M059J (cell line): ENCODE results near the gene TTC19. TPM values are rescaled to one million over a fixed set of nuclear protein-coding genes. Genes with fewer than 3 reads are reported as not detected.
A peak's percentile ranks its signal among the peaks of the same experiment; 100 is the strongest.

Experiments
- DNase-seq: peaks from one replicate; pipeline ENCODE4 v3.0.0-alpha.2; 2012; ENCODE audit warnings: low read depth
- total RNA-seq: library from RNA; depleted of rRNA; stranded (reverse); fragments of >200 nt; shearing (Covaris generic); gene quantifications from 2 replicates; pipeline ENCODE4 v1.2.3, GENCODE V29; 2014; rRNA removed

The TTC19 gene, protein sequence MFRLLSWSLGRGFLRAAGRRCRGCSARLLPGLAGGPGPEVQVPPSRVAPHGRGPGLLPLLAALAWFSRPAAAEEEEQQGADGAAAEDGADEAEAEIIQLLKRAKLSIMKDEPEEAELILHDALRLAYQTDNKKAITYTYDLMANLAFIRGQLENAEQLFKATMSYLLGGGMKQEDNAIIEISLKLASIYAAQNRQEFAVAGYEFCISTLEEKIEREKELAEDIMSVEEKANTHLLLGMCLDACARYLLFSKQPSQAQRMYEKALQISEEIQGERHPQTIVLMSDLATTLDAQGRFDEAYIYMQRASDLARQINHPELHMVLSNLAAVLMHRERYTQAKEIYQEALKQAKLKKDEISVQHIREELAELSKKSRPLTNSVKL
- 20.6 and 23.7 TPM in 2 replicates for total RNA-seq

DNA sequence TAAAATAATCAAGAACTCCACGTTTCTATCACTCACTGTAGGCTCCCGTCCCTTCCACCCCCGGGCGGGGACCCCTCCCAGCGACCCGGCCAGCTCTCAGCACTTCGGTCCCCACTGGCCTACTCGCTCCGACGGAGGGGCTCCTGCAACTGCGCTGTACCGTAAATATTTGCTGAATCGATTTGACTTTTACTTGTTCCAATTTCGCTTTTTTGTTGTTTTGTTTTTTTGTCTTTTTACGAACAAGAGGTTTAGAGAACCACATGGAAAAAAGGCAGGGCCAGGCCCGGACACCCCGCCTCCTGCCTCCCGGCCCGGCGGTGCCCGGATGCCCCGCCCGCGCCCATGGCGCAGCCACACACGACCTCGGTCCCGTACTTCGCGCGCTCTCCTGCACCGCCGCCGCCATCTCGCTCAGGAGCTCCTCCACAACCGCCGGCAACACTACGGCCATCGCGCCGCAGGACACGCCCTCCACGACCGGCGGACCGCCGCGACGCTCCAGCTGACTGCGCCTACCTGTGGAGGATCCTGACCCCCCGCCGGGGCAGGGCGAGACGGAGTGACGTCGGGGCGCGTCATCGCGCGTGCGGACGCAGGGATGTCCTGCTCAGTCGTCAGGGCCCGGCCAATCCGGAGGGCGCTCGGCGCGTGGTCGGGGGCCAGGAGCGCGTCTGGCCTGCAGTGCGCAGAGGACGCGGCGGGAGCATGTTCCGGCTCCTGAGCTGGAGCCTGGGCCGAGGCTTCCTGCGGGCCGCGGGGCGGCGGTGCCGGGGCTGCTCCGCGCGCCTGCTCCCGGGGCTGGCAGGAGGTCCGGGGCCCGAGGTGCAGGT is at the start of gene TTC19, which contains the start of gene ZSWIM7:
TTC19 (plus strand) TSS at position 684 of the 833 bp plus-strand sequence; CDS start at position 709, 25 bp downstream.
ZSWIM7 (minus strand) TSS at position 564 of the 833 bp plus-strand sequence; CDS start at position 454, 110 bp downstream.
- DNase-seq = peak; percentile 91

DNA sequence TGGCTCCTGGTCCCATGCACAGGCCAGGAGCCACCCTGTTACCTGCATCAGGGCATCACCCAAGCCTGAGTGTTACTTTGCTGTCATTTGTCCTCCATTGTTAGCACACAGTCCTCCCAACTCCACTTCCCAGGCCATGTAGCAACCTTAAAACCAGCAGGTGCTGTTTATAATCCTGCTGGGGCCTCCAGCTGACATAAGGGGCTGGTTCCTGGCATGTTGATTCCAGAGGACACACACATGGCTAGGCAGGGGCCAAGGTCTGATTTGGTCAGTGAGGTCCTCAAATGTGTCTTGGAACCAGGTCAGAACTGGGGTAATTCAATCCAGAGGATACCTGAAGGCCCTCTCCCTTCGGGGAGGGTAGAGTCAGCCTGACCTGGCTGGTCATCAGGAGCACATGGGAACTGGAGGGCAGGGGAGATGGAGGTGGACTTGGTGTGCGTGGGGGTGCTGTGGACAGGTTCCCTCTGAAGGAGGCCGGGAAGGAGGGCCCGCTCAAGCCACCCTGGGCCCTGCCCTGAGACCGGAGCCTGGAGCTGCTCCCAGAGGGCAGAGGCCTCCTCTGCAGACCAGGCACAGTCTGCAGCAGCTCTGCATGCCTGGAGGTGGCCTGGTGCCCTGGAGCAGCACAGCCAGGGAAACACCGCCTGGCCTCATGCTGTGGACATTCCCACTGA is 48.1 kb upstream of the TTC19 start:
- no peak for DNase-seq

DNA sequence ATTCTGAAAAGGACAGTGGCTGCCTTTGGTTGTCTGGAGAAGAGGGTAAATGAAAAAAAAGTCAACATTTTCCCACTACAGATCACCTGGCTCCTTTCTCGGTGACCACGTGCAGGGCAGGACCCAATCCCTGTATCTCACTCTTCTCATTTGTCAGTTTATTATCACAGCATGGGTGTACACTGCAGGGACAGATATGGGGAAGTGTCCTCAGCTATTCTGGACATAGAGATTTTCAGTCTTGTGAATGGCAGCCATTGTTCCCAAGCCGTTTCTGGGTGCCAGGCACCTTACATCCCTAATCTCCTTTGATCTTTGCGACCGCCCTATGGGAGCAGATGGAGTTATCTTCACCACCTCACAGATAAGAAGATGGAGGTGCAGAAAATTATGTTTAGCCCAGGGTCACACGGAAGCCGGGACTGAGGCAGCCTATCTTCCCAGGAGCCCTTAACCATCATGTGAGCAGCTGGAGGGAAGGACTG is 47.5 kb upstream of the TTC19 start:
- DNase-seq = no peak

DNA sequence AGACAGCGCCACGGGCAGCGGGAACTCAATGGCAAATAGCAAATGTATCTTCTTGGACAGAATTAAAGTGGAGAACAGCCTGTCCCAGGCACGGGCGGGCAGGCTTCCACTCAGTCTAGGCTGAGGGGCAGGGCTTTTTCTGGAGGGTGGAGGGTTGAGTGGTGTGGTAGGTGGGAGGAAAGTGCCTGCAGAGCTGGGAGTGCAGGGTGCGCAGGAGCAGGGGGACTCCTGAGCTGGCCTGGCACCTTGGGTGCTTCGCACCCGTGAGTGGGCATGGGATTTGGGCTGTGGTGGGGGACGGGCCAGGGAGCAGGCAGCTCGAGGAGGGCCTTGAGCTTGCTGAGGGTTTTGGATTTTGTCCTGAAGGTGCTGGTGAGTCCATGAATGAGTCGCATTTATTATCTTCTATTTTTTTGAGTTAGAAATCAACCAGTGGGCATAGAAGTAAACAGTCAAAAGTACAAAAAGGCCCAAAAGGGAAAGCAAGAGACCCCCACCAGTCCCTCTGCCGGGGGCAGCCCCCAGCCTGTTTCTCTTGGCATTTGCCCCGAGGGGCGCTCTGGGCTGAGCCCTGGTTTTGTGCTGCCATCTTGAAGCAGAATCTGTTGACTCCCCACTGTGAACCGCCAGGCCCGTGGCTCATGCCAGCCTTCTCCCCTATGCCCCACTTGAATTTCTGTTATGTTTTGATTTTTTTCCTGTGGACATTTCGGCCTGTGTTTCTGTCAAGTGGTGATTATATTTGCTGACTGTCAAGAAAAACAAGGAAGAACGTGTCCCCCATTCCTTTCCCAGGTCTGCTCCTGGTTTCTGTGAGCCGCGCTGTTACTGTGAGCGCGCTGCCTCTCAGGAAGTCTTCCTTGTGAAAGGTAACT is 46.5 kb upstream of the TTC19 start:
- no peak for DNase-seq

DNA sequence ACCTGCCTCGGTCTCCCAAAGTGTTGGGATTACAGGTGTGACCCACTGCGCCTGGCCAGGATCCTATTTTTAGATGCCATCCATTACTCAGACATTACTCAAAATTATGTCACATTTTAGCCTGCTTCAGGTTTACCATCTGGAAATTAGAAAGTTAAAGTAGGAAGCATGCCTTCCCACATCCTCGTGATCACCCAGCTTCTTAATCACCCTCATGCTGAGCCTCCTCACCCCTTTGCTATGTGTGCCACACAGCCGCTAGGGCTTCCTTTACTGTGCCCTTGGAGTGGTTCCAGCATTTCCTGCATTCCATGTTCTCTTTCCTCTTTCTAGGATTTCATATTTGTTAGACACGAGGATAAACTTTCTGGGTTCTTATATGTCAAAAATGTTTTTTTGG is 45.4 kb upstream of the TTC19 start:
- DNase-seq = peak; percentile 96

DNA sequence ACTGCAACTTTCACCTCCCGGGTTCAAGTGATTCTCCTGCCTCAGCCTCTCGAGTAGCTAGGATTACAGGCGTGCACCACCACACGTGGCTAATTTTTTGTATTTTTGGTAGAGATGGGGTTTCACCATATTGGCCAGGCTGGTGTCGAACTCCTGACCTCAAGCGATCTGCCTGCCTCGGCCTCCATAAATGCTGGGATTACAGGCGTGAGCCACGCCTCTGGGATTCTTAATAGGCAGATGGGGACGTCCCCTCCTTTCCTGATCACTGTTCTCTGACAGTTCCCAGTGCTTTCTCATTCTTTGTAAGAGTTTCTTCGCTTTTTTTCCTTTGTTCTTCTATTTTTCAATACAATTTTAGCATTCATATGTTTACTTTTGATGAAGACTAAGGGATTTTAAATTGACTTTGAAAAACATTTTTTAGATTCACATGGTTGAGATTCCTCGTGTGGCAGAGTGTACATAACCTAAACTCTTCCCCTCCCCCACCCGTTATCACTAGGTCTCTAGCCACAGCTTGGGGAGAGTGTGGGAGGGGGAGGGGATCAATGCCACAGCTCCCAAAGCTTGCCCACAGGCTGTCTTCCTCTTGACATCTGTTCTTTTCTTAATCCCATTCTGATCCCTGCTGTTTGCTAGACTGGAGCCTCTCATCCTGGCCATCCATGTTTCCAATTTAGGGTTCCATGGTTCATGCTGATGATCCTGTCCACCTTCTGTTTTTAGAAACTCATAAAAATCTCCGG is 43.7 kb upstream of the TTC19 start:
- DNase-seq = no peak

DNA sequence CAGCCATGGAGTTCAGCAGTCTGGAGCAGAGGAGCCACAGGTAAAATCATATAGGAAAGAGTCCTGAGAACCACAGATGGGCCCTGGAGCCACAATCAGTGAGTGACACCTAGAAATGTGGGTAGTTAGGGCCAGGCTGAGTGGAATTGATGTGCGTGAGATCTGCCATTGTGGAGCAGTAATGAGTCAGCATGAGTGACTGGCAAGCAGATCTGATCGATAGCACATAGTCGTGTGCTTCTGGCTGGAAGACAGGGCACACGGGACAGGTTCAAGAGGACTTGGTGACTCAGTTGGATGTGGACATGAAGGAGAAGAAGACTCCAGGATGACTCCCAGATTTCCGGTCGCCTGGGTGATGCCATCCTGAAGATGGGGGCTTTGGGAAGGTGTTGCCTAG is 42.4 kb upstream of the TTC19 start:
- DNase-seq = peak; percentile 78

DNA sequence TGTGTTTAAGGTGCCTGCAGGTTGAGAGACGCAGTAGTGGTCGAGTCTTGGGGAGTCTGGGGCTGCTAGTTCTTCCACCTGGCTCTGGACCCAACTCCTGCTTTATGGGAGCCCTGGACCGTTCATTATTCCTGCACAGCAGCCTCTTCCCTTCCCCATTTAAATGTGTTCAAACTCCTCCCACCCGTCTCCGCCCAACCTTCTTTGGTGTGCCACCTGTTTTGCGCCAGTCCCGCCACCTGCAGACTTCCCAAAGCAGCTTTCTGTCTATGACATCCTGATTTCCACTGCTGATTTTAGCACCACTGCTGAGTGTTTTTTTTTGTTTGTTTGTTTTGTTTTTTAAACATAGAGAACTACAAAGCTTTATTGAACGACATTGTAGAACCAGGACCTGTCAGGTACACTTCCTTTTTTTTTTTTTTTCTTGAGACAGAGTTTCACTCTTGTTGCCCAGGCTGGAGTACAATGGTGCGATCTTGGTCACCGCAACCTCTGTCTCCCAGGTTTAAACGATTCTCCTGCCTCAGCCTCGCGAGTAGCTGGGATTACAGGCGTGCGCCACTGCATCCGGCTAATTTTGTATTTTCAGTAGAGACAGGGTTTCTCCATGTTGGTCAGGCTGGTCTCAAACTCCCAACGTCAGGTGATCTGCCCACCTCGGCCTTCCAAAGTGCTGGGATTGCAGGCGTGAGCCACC is 41.9 kb upstream of the TTC19 start:
- no peak for DNase-seq

DNA sequence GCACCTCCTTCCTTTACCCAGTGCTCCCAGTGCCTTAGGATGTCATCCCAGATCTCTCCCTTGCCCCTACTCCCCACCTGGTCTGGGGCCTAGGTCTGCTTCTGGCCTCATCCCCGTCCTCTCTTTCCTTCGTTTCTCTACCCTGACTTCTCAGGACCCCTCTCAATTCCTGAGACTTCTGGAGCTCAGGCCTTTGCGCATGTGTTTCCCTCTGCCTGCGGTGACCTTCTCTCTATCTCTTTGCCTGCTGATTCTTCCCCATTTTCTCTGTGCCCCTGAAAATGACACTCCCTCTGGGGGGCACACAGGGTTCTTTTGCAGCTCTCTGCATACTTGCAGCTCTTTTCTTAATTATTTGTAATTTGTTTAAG is 41.2 kb upstream of the TTC19 start:
- DNase-seq = no peak

DNA sequence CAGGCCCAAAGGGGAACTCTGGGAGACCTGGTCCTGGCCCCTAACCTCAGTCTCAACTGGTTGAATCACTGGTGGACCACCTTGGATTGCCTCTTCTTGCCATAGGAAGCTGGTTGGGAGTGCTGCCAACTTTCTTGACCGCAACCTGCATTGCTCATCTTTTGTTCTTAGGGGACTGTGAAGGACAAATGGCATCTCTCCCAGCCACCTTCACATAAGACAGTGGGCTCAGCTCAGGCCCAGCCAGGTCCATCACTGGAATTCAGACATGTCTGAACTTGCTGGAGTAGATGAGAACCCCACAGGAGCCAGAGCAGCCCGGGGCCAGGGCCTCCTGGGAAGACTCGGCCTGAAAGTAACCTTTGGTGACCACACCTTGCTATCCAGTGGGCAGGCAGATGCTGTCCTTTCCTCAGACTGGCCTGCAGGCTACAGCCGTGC is 35.9 kb upstream of the TTC19 start:
- peak; percentile 95 for DNase-seq

DNA sequence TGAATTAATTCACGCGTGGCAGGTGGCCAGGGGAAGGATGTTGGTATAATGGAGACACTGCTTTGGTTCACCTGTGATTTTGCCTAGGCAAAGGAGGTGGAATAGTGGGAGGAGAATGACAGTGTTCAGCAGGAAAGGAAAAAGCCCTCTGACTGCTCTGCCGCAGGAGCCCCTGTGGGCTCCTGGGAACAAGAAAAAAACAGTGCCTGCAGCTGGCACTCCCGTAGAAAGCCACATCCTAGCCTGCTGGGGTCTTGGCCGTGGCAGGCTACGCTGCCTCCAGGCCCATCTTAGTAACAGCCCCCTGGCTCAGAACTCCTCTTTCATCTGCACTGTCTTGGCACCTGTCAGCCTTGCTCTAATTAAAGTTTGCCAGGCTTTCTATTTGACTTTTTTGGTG is 34.1 kb upstream of the TTC19 start:
- DNase-seq = no peak

DNA sequence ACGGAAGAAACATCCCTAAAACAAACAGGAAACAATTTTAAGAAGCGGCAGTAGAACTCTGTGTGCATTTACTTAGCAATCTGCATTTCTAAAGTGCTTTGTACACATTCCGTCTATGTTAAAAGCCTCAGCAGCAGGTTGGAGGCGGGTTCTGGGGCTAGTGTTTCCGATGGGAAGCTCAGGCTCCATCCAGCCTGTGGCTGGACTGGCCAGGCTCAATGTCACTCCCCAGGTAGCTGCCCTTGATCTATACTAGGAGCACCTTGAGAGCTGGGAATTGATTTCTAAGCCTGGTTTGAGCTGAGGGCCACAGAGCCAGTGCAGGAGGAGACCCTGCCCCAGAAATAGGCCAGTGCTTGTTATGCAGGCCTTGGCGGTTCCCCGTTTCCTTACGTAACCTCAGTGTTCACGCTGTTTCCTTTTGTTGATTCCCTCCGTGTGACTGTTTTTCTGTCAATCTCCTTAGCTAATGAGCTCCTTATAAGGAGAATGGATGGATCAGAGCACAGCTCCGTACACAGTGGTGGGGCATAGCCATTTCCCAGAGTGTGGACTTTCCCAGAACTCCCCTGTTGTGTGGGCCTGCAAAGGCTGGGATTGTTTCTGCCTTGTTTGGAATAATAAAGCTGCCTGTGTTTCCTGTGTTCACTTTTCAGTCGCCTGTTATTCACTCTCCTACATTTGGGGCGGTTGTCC is 33.3 kb upstream of the TTC19 start:
- no peak for DNase-seq

DNA sequence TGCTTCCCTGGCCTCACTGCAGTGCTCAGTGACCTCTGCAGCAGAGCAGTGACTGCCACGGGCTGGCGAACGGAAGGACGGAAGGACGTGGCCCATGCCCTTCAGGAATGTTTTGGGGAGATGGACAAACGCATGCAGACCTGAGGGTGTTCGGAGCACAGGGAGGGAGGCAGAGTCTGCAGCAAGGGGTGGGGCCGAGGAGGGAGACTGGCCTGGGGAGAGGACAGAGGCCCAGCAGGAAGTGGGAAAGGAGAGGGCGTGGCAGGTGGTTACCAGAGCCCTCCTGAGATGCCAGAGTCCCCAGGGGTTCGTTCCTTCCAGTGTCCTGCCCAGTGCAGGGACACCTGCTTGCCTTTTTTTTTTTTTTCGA is 32.8 kb upstream of the TTC19 start:
- no peak for DNase-seq

DNA sequence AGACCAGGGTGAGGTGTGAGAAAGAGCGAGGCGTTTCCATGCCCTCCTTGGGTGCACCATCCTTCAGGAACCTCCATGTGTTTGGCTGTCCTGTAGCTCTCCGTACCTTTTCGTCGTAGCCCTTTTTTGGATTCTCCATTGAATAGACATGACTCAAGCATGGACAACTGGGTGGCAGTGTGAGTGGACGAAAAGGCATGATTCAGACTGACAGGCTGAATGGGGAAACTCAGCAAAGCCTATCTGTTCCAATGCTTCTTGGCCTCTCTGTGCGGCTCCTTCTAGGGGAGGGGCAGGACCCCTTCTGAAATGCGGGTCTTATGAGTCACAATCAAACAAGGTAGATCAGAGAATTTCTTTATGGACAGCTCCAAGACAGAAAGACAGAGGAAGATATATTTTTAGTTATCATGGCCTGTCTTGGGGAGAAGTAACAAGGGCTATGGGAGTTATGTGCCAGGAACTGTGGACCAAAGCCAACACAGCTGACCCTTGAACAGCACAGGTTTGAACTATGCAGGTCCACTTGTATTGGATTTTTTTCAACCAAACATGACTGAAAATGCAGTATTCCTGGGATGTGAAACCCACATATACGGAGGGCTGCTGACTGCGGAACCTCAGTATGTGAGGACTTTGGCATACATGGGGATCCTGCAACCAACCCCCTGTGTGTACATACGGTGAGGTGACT is 31.8 kb upstream of the TTC19 start:
- DNase-seq = no peak

DNA sequence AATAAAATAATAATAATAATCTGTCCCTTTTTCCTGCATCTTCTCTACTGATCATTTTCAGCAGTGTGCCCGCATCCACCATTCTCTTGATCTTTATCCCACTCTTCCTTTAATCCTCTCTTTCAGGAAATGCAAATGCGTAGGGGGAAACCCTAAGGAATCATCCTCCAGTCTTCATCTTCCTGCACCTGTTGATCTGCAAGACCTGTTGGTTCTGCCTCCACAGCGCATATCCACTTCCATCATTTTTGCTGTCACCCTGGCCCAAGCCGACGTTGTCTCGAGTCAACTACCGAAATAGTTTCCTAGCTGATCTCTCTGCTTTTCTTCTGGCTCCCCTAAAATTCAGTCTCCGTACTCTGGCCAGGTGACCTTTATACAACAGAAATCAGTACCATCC is 30.2 kb upstream of the TTC19 start:
- DNase-seq = no peak

DNA sequence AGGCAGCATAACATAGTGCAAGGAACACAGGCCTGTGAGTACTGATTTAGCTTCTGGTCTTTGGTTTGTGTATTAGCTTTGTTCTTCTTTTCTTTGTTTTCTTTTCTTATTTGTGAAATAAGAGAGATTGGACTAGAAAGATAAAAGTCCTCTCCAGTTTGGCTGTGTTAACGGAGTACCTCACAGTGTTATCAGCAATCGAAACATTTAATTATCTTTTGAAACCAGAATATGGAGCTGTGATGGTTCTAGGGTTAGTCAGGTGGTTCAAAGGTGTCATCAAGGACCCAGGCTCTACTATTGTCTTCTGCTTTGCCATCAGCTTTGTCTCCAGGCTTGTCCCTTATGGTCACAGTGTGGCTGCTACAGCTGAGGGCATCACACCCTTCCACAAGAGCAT is 29.1 kb upstream of the TTC19 start:
- DNase-seq = no peak

DNA sequence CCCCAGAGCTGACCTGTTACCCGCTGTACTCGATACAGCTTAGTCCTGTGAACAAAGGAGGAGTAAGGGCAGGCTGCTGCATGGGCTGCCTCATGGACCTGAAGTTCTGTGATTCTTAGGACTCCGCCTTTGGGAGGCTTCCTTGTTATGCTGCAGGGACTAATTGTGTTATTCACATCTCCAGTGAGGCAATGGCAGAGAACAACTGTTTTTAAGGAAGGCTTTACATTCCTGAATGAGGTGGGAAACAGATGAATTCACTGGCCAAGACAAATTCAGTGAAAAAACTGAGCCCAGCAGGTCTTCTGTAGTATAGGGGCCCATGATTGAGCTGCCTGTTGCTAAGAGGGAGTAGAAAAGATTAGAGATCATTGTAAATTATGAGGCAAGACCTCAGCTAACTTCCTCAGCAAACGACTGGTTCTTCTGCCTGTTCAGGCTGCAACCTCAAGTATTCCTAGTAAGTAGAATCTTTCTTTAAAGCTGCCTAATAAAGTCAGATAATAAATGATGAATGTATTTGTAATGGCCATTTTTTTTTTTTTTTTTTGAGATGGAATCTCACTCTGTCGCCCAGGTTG is 28.4 kb upstream of the TTC19 start:
- DNase-seq = no peak

DNA sequence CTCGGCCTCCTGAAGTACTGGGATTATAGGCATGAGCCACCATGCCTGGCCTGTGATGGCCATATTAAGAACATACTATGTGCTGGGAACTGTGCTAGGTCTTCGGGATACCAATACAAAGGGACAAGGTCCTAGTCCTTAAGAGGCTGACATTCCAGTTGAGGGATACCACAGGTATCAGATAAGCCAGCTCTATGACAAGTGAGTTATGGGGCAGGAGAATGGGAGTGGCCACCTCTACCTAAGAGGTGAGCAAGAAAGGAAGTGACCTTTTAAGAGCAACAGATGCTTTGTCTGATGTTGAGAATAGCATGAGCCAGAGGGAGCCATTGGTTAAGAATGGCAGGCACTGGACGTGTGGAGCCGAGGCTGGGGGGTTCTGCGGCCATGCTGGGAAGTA is 27.7 kb upstream of the TTC19 start:
- DNase-seq = no peak
